Stomach smooth muscle (tissue), 2 donors: ENCODE measurements around the gene SERTM1.

Source experiments
- H3K27ac ChIP-seq: one replicate; pipeline ENCODE4 v1.7.0; 2013; ENCODE audit warnings: mild to moderate bottlenecking, low read length, inconsistent platforms
- H3K27me3 ChIP-seq, 2 donors: one replicate each; pipeline ENCODE4 v1.7.0; 2013; ENCODE audit warnings: low read length in 2 of 2; ENCODE audit not compliant: insufficient read depth in 2 of 2, control insufficient read depth in 1 of 2
- H3K36me3 ChIP-seq, 2 donors: one replicate each; pipeline ENCODE4 v1.7.0; 2013; ENCODE audit warnings: low read length in 2 of 2; ENCODE audit not compliant: control insufficient read depth in 2 of 2, insufficient read depth in 2 of 2
- H3K4me1 ChIP-seq: one replicate; pipeline ENCODE4 v1.7.0; 2013; ENCODE audit warnings: low read length; ENCODE audit not compliant: control insufficient read depth, insufficient read depth
- H3K4me3 ChIP-seq, 2 donors: one replicate each; pipeline ENCODE4 v1.7.0; 2013; ENCODE audit warnings: low read length in 2 of 2
- H3K9ac ChIP-seq, 2 donors: one replicate each; pipeline ENCODE4 v1.7.0; 2013; ENCODE audit warnings: low read length in 2 of 2, mild to moderate bottlenecking in 1 of 2
- H3K9me3 ChIP-seq, 2 donors: one replicate each; pipeline ENCODE4 v1.7.0; 2013; ENCODE audit warnings: low read length in 2 of 2; ENCODE audit not compliant: control insufficient read depth in 2 of 2
- donor health status: healthy.
- donor health status: Pancreatic carcinoma.

Gene SERTM1

DNA sequence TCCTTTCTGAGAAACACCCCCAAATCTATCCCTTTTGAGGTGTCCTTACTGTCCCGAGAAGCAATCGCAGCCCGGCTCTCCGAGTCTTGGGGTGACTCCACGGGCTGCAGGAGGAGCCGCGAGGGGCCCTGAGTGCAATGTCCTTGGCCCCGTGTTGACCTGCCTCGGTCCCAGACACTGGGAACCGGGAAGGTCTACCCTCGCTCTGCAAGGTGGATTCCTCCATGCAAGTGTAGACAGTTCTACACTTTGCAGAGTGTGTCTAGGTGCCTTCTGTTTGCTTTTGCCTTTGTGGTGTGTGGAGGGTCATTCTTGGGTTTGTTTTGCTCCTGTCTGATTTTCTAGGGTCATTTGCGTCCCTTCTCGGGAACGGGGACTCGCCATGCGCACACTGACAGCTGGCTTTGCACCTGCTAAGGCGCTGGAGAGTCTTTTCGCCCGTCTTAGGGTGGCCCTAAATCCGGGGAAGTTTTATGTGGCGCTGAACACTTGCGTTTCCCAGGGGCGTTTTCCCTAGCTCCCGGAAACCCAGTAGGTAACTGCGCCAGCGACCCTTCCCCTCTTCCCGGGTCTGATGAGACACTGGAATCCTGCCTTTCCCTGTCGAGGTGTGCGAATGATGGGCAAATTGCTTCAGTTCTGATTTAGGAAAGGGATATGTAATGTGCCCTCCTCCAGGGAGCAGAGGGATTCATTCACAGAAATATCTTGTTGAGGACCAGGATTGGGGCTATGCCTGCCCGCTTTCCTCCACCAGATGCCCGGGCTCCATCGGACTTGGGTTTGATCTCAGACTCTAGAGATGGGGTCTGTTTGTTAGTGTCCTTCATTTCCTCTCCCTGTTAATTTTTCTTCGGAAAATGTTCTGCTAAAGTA lies 755 bp downstream of the SERTM1 start:
- Histone ChIP-seq H3K27ac (no peak overlapping the region), H3K4me1 (peaks cover 5% of the 10 kb centered on the region), H3K9me3 (no peaks in the 10 kb centered on the region), H3K9ac (no peak overlapping the region), H3K36me3 (no peaks in the 10 kb centered on the region), H3K27me3 (peaks cover 23 to 33% of the 10 kb centered on the region in 2 donors), H3K4me3 (no peak overlapping the region)

DNA sequence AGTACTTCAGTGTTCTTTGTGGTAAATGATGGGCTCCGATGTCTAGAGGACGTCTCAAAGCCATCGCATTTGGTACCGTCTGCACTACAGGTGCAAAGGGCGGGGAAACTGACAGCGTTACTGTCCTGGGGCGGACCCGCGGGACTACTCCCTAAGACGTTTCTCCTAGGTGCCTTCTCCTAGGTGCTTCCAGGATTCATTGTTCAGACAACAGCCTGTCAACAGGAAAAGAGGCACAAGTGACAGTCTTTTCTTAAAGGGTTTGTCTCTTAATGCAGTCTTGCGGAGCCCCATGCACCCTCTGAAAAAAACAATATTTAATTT lies 1.4 kb downstream of the SERTM1 start:
- no peaks in the 10 kb centered on the region for H3K9me3 ChIP-seq
- no peak overlapping the region for H3K27ac ChIP-seq
- peaks cover 5% of the 10 kb centered on the region for H3K4me1 ChIP-seq
- H3K9ac ChIP-seq = no peak overlapping the region
- peaks cover 23 to 33% of the 10 kb centered on the region in 2 donors for H3K27me3 ChIP-seq
- H3K4me3 ChIP-seq = no peak overlapping the region
- H3K36me3 ChIP-seq = no peaks in the 10 kb centered on the region

DNA sequence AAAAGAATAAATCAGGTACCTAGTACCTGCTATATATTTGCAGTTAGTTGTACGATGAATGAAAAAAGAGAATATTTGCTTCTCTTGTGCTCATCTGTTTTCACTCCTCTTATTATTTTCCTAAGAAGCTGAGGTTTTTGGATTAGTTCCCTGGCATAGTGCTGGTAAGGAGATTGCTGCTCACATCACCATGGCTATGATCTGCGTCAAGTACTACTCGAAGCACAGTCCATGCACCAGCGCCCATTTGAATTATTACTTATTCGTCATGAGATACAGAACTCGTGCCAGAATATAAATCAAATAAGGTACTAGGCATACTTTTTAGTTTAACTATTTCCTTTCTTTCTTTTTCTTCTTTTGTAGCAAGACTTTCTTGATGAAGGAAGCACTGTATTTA lies 7.1 kb downstream of the SERTM1 start:
- Histone ChIP-seq H3K27me3 (peaks cover 0 to 5% of the 10 kb centered on the region in 2 donors), H3K9me3 (peaks cover 0 to 2% of the 10 kb centered on the region in 2 donors), H3K36me3 (no peaks in the 10 kb centered on the region), H3K4me3 (no peak overlapping the region), H3K9ac (no peak overlapping the region), H3K27ac (no peak overlapping the region), H3K4me1 (no peaks in the 10 kb centered on the region)

DNA sequence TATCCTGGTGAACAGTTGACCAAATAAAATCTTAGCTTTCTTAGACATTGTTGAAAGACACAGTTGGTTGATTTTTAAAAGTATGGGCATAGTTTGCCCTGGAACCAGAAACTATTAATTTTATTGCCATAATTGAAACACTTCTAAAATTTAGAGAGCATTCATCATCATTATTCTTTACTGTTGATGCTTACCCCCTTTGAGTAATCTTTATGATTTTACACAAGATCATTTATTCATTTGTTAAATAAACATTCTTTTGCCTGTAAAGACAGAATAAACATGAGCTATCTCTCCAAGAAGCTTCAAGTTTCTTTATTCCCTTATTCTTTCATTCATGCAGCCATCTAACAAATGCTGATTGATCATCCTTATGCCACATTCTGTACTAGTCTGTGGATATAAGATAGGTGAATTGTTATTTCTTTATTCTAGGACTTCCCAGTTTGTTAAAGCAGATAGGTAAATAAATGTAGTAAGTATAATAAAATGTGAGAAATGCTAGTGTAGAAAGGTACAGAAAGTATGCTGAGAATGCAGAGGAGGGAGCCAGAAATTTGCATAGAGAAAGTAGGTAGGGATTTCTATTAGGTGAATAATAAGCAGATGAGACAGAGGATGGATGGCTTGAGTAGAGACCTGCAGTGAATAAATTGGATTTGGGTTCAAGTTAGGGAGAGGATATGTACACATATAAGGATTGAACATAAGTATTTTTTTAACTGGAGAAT lies 8.2 kb downstream of the SERTM1 start:
- H3K4me3 ChIP-seq = no peak overlapping the region
- peaks cover 0 to 2% of the 10 kb centered on the region in 2 donors for H3K9me3 ChIP-seq
- no peak overlapping the region for H3K27ac ChIP-seq
- H3K36me3 ChIP-seq = no peaks in the 10 kb centered on the region
- H3K9ac ChIP-seq = no peak overlapping the region
- H3K27me3 ChIP-seq = peaks cover 0 to 2% of the 10 kb centered on the region in 2 donors
- H3K4me1 ChIP-seq = no peaks in the 10 kb centered on the region

DNA sequence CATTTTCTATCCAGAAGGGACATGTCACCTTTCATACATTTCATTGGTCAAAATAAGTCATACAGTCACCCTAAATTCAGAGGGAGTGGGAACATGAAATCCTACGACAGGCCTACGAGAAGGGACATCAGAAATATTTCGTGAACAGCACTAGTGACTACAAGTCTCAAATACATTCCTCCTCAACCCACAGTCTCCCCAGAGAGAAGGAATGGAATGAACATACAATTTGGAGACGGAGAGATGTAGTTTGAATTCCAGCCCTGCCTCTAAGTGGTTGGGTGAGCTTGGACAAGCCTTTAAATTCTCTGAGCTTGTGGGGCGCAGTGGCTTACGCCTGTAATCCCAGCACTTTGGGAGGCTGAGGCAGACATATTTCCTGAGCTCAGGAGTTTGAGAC lies 9.9 kb downstream of the SERTM1 start:
- Histone ChIP-seq H3K9me3 (peaks cover 0 to 2% of the 10 kb centered on the region in 2 donors), H3K36me3 (no peaks in the 10 kb centered on the region), H3K27ac (no peak overlapping the region), H3K4me3 (no peak overlapping the region), H3K27me3 (no peaks in the 10 kb centered on the region), H3K4me1 (no peaks in the 10 kb centered on the region), H3K9ac (no peak overlapping the region)

DNA sequence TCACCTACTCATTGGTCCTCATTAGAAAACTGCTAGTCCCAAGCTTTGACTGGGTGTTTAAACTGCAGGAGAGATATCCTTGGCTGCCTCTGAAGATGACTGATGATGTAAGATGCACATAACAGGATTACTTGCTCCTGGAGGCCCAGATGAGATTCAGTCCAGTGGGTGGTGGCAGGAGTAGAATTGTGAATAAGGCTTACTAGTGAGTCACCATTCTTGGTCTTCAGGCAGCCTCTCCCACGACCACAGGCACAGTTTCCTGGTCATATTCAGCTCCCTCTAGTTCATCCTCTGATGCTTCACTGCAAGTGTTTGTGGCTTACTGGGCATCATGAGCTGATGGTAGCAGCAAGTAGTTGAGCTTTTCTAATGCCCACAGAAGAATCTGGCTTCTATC lies 12.1 kb downstream of the SERTM1 start:
- Histone ChIP-seq H3K36me3 (no peaks in the 10 kb centered on the region), H3K4me3 (no peak overlapping the region), H3K4me1 (no peaks in the 10 kb centered on the region), H3K27ac (no peak overlapping the region), H3K9ac (no peak overlapping the region), H3K27me3 (no peaks in the 10 kb centered on the region), H3K9me3 (peaks cover 0 to 2% of the 10 kb centered on the region in 2 donors)

DNA sequence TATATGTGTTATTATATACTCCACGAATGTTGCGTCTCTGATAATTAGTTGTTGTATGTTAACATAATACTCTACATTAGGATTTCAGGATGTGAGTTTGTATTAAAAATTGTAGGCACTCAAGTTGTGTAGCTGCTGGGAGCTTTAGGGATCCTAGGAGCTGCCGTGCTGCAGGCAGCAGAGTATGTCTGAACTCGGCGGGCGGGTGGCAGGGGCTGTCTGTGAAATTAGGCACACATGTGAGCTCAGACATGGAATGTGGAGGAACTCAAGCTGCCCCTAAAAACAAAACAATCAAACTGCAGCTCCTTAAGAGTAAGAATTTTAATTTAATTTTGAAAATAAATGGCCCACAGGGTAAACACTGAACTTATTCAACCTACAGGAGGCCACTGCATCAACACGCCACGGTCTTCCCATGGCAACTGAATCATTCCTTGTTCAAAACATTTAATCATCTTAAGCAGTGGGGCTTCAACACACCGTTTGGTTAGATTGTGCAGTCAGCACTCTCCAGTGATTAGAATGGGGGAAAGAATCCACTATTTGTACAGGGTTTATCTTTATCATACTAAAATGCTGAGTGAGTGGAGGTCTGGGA lies 22.7 kb downstream of the SERTM1 start:
- no peaks in the 10 kb centered on the region for H3K4me1 ChIP-seq
- H3K36me3 ChIP-seq = no peaks in the 10 kb centered on the region
- H3K4me3 ChIP-seq = no peak overlapping the region
- no peaks in the 10 kb centered on the region for H3K9me3 ChIP-seq
- no peaks in the 10 kb centered on the region for H3K27me3 ChIP-seq
- no peak overlapping the region for H3K27ac ChIP-seq
- H3K9ac ChIP-seq = no peak overlapping the region

DNA sequence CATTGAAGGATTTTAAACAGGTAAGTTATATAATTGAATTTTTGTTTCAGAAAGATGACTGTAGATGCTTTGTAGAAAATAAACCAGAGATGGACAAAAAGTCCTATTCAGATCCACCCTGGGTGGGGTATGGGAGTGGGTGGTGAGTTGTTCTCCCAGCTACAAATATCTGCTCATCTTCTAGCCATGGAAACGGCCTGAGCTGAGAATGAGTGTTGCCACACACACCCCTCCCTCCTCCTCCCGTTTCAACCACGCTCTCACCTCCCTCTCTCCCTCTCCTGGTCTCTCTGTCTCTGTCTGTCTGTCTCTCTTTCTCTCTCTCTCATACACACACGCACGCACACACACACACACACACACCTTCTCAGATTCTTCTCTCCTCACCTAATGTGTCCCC lies 26.4 kb downstream of the SERTM1 start:
- Histone ChIP-seq H3K4me1 (no peaks in the 10 kb centered on the region), H3K27me3 (no peaks in the 10 kb centered on the region), H3K36me3 (no peaks in the 10 kb centered on the region), H3K9me3 (no peaks in the 10 kb centered on the region), H3K4me3 (no peak overlapping the region), H3K27ac (no peak overlapping the region), H3K9ac (no peak overlapping the region)

DNA sequence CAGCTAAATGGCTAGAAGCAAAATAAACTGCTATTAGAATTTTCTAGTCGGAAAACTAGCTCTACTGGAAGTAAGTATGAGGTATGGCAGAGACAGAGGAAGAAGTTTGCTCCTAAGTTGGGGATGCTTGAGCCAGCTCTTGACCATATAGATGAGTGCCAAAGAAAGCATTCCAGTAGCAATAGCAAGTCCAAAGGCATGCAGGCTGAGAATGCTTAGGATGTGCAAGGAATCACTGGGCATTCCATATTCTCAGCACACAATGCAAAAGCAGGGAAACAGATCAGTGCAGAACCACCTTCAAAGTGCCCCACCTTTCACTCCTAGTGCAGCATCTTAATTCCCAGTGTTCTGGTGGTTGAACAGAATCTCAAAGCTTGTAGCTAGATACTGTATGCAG lies 32.9 kb downstream of the SERTM1 start:
- no peak overlapping the region for H3K4me3 ChIP-seq
- no peaks in the 10 kb centered on the region for H3K27me3 ChIP-seq
- H3K27ac ChIP-seq = no peak overlapping the region
- no peaks in the 10 kb centered on the region for H3K36me3 ChIP-seq
- no peaks in the 10 kb centered on the region for H3K9me3 ChIP-seq
- no peak overlapping the region for H3K9ac ChIP-seq
- no peaks in the 10 kb centered on the region for H3K4me1 ChIP-seq

DNA sequence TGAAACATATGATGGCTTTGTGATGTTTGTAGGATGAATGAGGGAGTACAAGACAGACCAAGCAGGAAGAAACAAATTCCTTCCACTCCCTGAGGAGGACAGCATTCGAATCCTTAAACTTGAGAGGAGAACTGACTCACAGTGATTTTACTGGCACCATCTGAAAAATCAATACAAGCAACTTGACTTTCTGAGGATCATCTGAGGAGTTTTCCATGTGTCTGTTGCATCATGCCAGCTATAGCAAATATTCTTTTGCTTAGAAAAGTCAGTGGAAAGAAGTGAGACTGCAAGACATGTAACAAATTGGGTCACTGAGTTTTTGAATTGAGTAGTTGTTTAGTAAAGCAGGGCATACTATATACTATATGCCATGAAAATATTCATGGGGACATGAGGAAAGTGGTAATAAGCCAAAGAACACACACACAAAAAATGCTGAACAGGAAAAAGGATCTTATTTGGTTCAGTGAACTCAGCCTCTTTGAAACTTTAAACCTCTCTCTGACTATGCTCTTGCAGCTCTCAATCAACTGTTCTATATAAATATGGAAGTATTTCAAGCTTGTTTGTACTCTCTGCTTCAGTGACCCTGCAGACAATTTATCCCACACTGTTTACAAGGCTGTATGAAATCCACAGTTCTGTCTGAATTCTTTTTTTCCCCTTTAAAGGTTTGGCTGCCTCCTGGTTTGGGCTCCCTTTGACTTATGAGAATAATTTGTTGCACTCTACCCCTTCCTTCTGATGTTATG lies 35.5 kb downstream of the SERTM1 start:
- Histone ChIP-seq H3K4me1 (no peaks in the 10 kb centered on the region), H3K4me3 (no peak overlapping the region), H3K9ac (no peak overlapping the region), H3K36me3 (no peaks in the 10 kb centered on the region), H3K9me3 (peaks cover 0 to 4% of the 10 kb centered on the region in 2 donors), H3K27ac (no peak overlapping the region), H3K27me3 (no peaks in the 10 kb centered on the region)
